Measurements from ENCODE around the gene FLNA.

Gene FLNA

DNA sequence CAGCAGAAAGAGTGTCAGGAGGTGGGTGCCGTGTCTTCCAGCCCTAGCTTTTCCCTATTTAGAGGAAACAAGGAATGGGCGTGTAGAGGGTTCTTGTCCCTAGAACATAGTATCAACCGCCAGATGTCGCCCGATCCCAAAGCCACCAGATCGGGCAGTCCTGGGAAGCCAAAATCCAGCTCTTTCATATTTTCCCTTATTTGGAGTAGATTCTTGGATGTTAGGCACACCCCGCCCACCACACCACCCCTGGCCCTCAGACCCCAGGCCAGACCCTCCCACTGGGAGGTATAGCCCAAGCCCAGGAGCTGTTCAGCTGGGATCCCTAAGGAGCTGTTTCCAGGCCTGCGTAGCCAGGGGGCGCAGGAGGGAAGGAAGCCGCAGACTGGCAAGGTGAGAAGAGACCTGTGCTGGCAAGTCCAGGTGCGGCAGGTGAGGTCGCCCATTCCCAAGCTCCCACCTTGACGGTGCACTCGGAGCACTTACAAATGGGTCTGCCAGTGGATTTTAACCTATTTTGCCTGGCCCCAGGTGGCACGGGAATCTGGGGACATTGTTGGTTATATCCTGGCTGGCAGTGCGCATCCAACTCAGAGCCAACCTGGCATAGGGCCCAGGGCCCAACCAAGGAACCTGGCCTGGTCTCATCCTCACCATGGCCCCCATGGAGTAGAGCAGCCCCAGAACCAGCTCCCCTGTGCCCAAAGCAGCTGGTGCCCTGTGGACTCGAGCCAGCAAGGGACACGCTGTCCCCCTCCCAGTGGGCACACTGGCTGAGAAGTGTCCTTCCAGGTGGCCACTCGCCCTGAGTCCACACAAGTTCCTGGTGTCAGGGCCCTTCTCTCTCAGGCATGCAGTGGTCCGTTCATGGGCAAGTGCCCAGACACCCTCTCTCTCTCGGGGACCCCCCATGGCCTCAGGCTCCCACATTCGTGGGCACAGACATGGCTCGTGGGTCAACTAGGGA, 811 bp downstream of the FLNA start:
- in situ Hi-C loops (cut with HindIII; ENCODE audit: low pct_unique_long_range_greater_than_20kb, low sequenced_read_pairs), result no loop called here
- no peak for TF ChIP-seq JUND (IDR thresholded peaks at IDR 0.05; ENCODE audit: low read depth)
- peak; percentile 58 to 80 for DNase-seq (ENCODE audit: low read depth in 1 of 2, low spot score in 1 of 2)

DNA sequence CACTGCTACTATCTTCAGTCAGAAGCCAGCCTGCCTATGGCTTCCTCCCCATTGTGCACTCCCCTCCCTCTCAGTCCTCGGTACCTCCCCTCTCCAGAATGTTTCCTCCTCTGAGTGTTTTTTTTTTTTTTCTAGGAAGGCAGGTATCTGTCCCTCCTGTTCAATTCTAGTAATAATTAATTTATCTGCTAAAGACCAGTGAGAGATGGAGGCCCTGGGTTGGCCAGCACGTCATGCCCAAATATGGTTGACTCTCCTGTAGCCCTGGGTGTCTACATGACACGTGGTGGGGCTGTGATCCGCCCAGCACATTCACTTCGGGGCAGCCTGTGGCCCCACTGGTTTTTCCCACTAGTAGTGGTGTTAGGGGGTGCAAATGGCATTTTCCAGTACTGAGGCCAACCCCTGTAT, 1.8 kb downstream of the FLNA start:
- DNase-seq (ENCODE audit: low read depth in 1 of 2, low spot score in 1 of 2), result no peak
- in situ Hi-C loops (cut with HindIII; ENCODE audit: low pct_unique_long_range_greater_than_20kb, low sequenced_read_pairs), result no loop called here
- no peak for TF ChIP-seq JUND (IDR thresholded peaks at IDR 0.05; ENCODE audit: low read depth)

DNA sequence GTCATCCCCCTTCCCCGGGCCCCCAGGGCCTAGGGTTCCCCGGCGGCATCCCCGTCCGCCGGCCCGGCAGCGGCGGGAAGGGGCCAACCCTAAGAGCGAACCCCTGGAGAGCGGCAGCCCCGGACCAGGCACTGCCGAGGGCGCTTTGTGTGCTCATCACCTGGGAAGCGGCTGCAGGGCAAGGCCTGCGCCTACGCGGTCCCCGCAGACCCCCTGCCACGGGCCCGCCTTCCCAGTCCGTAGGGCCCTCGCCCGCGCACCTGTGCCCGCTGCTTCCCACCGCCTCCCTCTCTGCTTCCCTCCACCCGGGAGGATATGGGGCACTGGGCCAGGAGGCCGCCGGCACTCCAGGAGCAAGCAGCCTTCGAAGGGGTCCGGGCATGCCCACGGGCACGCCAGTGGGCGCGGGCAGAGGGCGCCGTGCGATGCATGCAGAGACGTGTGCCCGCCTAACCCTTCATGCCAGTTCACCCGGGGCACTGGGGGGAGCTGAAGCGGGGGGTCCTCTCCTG, 2.6 kb downstream of the FLNA start:
- no peak for TF ChIP-seq JUND (IDR thresholded peaks at IDR 0.05; ENCODE audit: low read depth)
- in situ Hi-C loops (cut with HindIII; ENCODE audit: low pct_unique_long_range_greater_than_20kb, low sequenced_read_pairs), result no loop called here
- DNase-seq (ENCODE audit: low read depth in 1 of 2, low spot score in 1 of 2), result no peak

DNA sequence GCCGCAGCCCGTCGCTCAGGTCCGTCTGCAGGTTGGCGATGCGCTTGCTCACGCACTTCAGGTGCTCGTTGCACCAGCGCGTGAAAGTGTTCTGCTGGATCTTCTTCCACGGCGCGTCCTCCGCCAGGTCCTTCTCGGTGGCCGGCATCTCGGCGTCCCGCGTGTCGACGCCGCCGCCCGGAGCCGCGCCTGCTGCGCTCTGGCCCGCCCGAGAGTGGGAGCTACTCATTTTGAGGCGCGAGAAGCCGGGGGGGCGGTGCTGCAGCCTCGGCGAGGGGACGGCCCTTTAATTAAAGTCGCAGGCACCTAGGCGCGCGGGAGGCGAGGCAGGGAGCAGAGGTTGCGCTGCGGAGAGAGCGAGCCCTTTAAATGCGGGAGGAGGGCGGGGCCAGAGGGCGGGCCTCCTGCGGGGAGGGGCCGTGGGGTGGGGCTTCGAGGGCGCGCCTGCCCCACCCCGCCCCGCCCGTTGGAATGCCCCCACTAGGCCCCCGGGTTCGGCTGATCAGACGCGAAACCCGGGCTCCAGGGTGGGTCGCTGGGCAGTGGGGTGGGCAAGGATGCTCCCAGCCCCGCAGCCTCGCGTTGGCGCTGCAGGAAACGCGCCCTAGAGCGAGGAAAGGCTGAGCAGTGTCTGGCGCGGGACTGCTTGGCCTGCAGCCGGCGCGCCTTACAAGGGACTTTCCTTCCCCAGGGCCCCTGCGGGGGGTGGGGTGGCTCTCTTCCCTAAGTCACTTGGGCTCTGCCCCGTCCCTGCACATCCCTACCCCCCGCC, 3.2 kb downstream of the FLNA start:
- no peak for TF ChIP-seq JUND (IDR thresholded peaks at IDR 0.05; ENCODE audit: low read depth)
- in situ Hi-C loops (cut with HindIII; ENCODE audit: low pct_unique_long_range_greater_than_20kb, low sequenced_read_pairs), result no loop called here
- peak; percentile 54 to 93 for DNase-seq (ENCODE audit: low read depth in 1 of 2, low spot score in 1 of 2)

DNA sequence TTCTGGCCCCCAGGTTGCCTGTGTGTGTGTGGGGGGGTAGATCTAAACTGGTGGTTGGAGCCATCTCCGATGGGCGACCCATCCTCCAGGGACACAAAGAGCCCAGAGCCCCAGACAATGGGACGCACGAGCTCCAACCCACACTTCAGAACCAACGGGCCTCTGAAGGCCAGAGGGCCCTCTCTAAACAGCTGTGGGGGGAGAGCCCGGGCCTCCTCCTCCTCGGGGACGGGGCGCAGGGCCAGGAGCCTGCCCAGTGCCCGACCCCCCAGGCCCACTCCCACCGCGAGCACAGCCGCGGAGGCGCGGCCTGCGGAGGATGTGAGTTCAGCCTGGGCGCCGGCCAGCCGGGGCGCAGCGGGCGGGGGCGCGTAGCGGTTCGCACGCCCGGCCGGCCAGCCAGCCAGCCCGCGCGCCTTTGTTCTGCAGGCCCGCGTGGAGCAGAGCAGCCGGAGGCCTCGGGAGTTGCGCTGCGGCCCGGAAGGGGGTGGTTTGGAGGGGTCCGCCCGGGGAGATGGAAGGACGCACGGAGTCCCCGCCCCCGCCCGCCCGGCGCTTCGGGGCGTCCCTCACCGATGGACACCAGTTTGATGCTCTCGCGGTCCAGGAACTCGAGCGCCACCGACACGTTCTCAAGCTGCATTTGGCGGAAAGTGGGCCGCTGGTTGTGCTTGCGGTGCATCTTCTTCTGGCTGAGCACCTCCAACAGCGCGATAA, 4.0 kb downstream of the FLNA start:
- DNase-seq (ENCODE audit: low read depth in 1 of 2, low spot score in 1 of 2), result no peak
- no peak for TF ChIP-seq JUND (IDR thresholded peaks at IDR 0.05; ENCODE audit: low read depth)
- in situ Hi-C loops (cut with HindIII; ENCODE audit: low pct_unique_long_range_greater_than_20kb, low sequenced_read_pairs), result no loop called here

DNA sequence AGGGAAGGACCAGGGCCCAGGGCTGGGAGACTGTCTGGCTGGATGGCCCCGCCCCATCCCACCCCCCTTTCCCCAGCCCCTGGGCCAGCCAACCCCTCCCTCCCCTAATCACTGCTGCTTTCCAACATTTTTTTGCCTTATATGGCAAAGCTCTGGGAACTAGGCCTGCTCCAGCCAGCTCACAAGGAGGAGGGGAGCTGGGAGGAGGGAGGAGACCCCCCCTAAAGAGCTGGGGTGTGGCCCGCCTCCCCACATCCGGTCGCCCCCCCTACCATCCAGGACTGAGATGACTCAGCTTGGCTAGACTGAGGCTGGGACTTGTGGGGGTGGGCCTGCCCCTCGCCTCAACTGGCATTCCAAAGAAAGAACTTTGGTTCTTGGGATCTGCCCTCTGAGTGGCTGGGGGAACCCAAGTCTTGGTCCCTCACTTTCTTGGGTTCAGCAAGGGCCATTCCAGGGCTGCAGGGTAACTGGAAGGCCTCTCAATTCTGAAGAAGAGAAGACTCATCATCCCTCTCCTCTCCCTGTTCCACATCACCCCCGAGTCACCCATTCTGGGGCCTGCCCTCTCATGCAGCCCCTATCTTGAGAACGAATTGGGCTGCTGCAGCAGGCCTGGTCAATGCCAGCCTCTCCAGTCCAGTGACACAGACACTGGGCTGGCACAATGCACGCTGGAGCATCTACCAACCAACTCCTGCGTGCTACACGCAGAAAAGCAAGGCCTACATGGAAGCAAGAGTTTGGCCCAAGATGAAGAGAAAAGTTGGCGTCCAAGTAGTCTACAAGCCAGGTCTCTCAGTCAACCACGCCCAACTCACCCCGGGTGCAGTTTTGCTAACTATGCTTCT, 4.8 kb downstream of the FLNA start:
- in situ Hi-C loops (cut with HindIII; ENCODE audit: low pct_unique_long_range_greater_than_20kb, low sequenced_read_pairs), result no loop called here
- peak in 1 of 2 experiments; percentile 79 for DNase-seq (ENCODE audit: low read depth in 1 of 2, low spot score in 1 of 2)
- no peak for TF ChIP-seq JUND (IDR thresholded peaks at IDR 0.05; ENCODE audit: low read depth)

DNA sequence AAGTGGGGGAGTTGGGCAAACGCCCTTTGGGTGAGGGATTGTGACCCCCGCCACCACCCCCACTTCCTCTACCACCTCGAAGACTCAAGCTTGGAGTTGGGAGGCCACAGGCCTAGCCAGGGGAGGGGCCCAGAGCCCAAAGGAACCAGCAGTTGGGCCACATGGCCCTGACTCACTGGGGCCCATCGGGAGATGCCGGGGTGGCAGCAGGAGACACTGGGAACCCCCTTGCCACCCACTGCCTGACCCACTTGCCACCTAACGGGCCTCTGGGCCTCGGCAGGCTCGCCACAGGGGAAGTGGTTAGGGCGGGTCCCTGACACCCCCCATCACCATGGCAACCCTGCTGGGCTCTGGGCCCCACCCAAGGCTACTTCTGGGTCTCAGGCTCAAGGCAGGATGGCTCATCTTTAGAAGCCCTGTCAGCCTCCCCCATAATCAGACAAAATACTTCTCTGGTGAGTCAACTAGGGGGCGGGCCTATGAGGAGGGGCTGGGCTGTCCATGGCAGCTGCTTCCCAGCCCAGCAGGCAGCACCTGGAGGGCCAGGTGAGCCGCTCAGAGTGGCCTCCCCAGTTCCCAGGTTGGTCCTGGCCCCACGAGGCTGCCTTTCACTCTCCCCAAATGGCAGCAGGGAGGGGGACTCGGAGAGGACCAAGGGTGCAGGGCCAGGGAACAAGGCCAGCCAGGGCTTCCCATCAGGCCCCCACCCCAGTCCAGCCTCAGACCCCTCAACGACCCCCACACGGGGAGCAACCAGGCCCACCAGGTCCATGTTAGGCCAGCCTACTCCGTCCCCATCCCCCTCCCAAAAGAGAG, 5.6 kb downstream of the FLNA start:
- TF ChIP-seq JUND (IDR thresholded peaks at IDR 0.05; ENCODE audit: low read depth), result no peak
- DNase-seq (ENCODE audit: low read depth in 1 of 2, low spot score in 1 of 2), result peak in 1 of 2 experiments; percentile 61
- in situ Hi-C loops (cut with HindIII; ENCODE audit: low pct_unique_long_range_greater_than_20kb, low sequenced_read_pairs), result no loop called here

DNA sequence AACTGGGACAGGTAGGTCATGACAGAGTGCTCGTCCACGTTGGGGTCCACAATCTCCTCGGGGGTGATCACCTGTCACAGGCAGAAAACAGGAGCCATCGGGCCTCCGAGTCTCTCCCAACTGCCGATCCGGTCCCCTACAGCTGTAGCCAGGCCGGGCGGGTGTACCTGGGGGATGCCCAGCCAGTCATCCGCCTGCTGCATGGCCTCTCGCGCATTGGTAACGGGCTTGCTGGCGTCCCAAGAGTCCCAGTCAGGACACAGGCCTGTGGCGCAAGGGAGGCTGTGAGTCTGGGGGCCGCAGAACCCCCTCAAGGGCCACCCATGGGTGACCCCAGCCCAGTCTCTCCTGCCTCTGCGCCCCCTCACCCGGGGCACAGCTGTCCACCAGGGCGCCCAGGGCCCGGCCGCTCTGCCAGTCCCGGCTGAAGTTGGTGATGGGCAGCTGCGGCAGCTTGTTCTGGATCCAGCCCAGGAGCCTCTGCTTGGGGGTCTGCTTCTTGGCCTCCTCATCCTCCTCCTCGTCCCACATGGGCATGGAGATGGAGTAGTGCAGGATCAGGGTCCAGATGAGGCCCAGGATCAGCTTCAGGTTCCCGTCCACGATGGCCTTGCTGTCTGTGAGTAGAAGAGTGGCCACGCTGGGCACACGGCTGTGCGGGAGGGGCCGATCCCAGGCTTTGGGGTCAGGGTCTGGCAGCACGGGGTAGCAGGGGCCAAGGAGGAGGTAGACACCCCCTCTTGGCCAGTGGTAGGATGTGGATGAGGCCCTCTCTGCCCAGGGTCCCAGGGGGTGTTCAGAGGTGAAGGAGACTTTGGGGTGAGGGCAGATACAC, 6.7 kb downstream of the FLNA start:
- no peak for TF ChIP-seq JUND (IDR thresholded peaks at IDR 0.05; ENCODE audit: low read depth)
- in situ Hi-C loops (cut with HindIII; ENCODE audit: low pct_unique_long_range_greater_than_20kb, low sequenced_read_pairs), result no loop called here
- no peak for DNase-seq (ENCODE audit: low read depth in 1 of 2, low spot score in 1 of 2)

DNA sequence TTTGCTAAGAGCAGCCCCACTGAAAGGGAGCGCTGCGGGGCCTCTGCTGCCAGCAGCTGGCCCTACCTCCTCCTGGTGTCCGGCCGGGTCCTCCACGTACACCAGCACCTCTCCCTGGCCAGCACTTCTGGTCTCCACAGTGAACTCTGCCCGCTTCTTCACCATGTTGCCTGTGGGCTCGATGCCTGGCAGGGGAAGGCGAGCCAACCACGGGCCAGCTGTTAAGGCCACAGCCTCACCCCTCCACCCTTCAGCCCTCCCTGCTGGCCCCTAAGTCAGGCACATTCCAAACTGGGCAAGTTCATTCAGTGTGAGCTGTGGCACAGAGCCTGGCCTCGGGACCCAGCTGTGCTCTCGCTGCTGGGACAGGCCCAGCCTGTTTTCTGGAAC, 7.8 kb downstream of the FLNA start:
- in situ Hi-C loops (cut with HindIII; ENCODE audit: low pct_unique_long_range_greater_than_20kb, low sequenced_read_pairs), result no loop called here
- TF ChIP-seq JUND (IDR thresholded peaks at IDR 0.05; ENCODE audit: low read depth), result no peak
- no peak for DNase-seq (ENCODE audit: low read depth in 1 of 2, low spot score in 1 of 2)

DNA sequence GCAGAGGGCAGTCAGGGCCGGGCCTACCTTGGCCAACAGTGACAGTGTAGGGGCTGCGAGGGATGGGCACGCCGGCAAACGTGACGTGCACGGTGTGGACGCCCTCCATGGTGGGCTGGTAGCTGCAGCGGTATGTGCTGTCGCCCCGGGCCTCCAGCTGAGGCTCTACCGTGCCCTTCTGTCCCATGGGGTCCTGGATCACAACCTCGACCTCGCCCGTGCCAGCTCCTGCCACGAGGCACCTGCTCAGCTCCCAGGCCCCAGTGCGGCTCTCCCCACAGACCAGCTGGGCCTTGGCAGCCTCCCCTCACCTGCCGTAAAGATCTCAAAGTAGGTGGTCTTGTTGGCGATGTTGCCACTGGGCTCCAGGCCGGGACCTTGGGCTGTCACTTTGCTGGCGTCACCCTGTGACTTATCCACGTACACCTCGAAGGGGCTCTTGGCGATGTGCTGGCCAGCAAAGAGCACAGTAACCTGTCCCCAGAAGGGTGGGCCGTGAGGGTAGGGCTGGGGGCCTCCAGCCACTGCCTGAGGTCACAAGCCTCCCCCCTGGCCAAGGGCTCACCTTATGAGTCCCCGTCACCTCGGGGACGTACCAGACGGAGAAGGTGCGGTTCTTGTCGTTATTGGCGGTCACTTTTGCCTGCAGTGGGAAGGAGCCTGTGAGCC, 8.3 kb downstream of the FLNA start:
- in situ Hi-C loops (cut with HindIII; ENCODE audit: low pct_unique_long_range_greater_than_20kb, low sequenced_read_pairs), result no loop called here
- no peak for DNase-seq (ENCODE audit: low read depth in 1 of 2, low spot score in 1 of 2)
- TF ChIP-seq JUND (IDR thresholded peaks at IDR 0.05; ENCODE audit: low read depth), result no peak

Data from T47D (cell line).